K562 (cell line): Measurements from ENCODE around the gene SUCLG1. TPM values are rescaled to one million over a fixed set of nuclear protein-coding genes. Genes with fewer than 3 reads are reported as not detected.

Source experiments
- CBX2 ChIP-seq: fragments of 200-600 bp; sonication (generic); IDR thresholded peaks from one replicate; pipeline ENCODE4 v1.6.1; 2012; ENCODE audit warnings: mild to moderate bottlenecking, low read length, inconsistent platforms; ENCODE audit not compliant: insufficient read depth, poor library complexity, severe bottlenecking
- KLF16 ChIP-seq: IDR thresholded peaks from 2 replicates; pipeline ENCODE4 v1.6.1; 2016; ENCODE audit warnings: antibody characterized with exemption
- MBD1 ChIP-seq: fragments of 250-450 bp; sonication (Bioruptor Pico); IDR thresholded peaks from 2 replicates; pipeline ENCODE4 v1.8.0; 2022; ENCODE audit warnings: inconsistent platforms
- MECOM ChIP-seq: fragments of 250-450 bp; sonication (Bioruptor Pico); IDR thresholded peaks from 2 replicates; pipeline ENCODE4 v1.8.0; 2022; ENCODE audit warnings: inconsistent platforms
- MED1 ChIP-seq: sonication (generic); formaldehyde crosslinking; IDR thresholded peaks from 2 replicates; pipeline ENCODE4 v1.8.1; 2023; ENCODE audit warnings: missing genetic modification reagents, borderline replicate concordance
- NFXL1 ChIP-seq: fragments of 450-650 bp; formaldehyde crosslinking; IDR thresholded peaks from 2 replicates; pipeline ENCODE4 v1.4.0; 2021; ENCODE audit warnings: mild to moderate bottlenecking
- NR0B1 ChIP-seq: fragments of 450-650 bp; IDR thresholded peaks from one replicate; pipeline ENCODE4 v1.6.1; 2018; ENCODE audit warnings: mild to moderate bottlenecking, moderate library complexity; ENCODE audit not compliant: partially characterized antibody
- PHF20 ChIP-seq: fragments of 450-650 bp; IDR thresholded peaks from 2 replicates; pipeline ENCODE4 v1.6.1; 2018; ENCODE audit not compliant: partially characterized antibody
- POLR2AphosphoS2 ChIP-seq: IDR thresholded peaks from 2 replicates; pipeline ENCODE4 v1.6.1; 2012; ENCODE audit warnings: low read length, improper control_type of control experiment
- PREB ChIP-seq: sonication (generic); formaldehyde crosslinking; IDR thresholded peaks from 2 replicates; pipeline ENCODE4 v1.8.1; 2023; ENCODE audit warnings: mild to moderate bottlenecking, missing genetic modification reagents
- PURB ChIP-seq: sonication (generic); formaldehyde crosslinking; IDR thresholded peaks from 2 replicates; pipeline ENCODE4 v1.9.0; 2021; ENCODE audit warnings: low read depth, mild to moderate bottlenecking, missing genetic modification reagents
- SNAPC5 ChIP-seq: fragments of 250-450 bp; sonication (Bioruptor Pico); IDR thresholded peaks from 2 replicates; pipeline ENCODE4 v1.8.0; 2021; ENCODE audit warnings: moderate library complexity, mild to moderate bottlenecking, inconsistent platforms
- SOX6 ChIP-seq: fragments of 450-650 bp; IDR thresholded peaks from 2 replicates; pipeline ENCODE4 v1.6.1; 2014; ENCODE audit warnings: mild to moderate bottlenecking
- SPI1 ChIP-seq: IDR thresholded peaks from 2 replicates; pipeline ENCODE4 v1.6.1; 2011; ENCODE audit warnings: low read depth, low read length, control low read depth, borderline replicate concordance
- TAF9B ChIP-seq: fragments of 450-650 bp; IDR thresholded peaks from 2 replicates; pipeline ENCODE4 v1.6.1; 2018; ENCODE audit warnings: mild to moderate bottlenecking; ENCODE audit not compliant: partially characterized antibody
- UBTF ChIP-seq, 2 experiments: IDR thresholded peaks; 2 replicates each; pipeline ENCODE4 v1.6.1; 2012; ENCODE audit warnings: improper control_type of control experiment in 2 of 2, low read depth in 2 of 2, low read length in 2 of 2, borderline replicate concordance in 1 of 2
- ZBTB34 ChIP-seq: fragments of 250-450 bp; sonication (Bioruptor Pico); IDR thresholded peaks from 2 replicates; pipeline ENCODE4 v1.8.0; 2021; ENCODE audit warnings: mild to moderate bottlenecking, moderate library complexity
- ZFP36 ChIP-seq: fragments of 150-350 bp; IDR thresholded peaks from 2 replicates; pipeline ENCODE4 v1.6.1; 2018; ENCODE audit warnings: low read length, low read depth; ENCODE audit not compliant: partially characterized antibody
- ZNF41 ChIP-seq: fragments of 250-450 bp; sonication (Bioruptor Pico); conservative IDR thresholded peaks from 2 replicates; pipeline ENCODE4 v1.4.0; 2020; ENCODE audit warnings: mild to moderate bottlenecking
- polyA plus RNA-seq, 8 experiments: library from polyadenylated mRNA; depleted of rRNA in 4 of 8; stranded (reverse) in 5 of 8; unstranded in 3 of 8; fragments of >200 nt; fragmentation: Nextera tagmentation in 2 of 8; fragmentation: Illumina TruSeq in 1 of 8; extraction: Ambion mirVana in 2 of 8; extraction: Trizol in 1 of 8; gene quantifications; 2 replicates each; pipeline versions ENCODE4 v1.2.1 to v1.2.3, GENCODE V29; 2011 to 2014; ENCODE audit warnings: inconsistent platforms in 1 of 8, missing spikeins in 1 of 8
- total RNA-seq, 7 experiments: library from RNA; depleted of rRNA in 6 of 7; stranded (reverse); fragments of >200 nt in 6 of 7; fragmentation: Illumina TruSeq in 2 of 7; extraction: Trizol in 2 of 7; gene quantifications; 2 replicates each; pipeline versions ENCODE4 v1.2.1 to v1.2.3, GENCODE V29; 2011 to 2021; ENCODE audit warnings: low replicate concordance in 1 of 7

The SUCLG1 gene
- total and polyA plus RNA-seq, 9 of the 15 experiments (the other 6 are each of a cell fraction or from before 2014, with no cell fraction given), result 90.5 to 325 (median 115) TPM

GRCh38 chr2:84459018-84459943 is at the start of gene SUCLG1 (continued):
- TF ChIP-seq ZBTB34 (CRISPR knock-in tag) (no peak), KLF16 (no peak), SOX6 (no peak), MED1 (CRISPR knock-in tag) (no peak), PHF20 (peak; percentile 34), ZFP36 (no peak), PURB (CRISPR knock-in tag) (no peak), POLR2AphosphoS2 (no peak), ZNF41 (CRISPR knock-in tag) (peak; percentile 82), SNAPC5 (CRISPR knock-in tag) (no peak), CBX2 (no peak), PREB (CRISPR knock-in tag) (0 out of 2 replicates have a peak, but pooled peaks have one; percentile 55), NR0B1 (no peak), MECOM (CRISPR knock-in tag) (no peak), MBD1 (CRISPR knock-in tag) (no peak), NFXL1 (no peak), UBTF (IDR thresholded peaks at IDR 0.05; ENCODE audit: borderline replicate concordance in 1 of 2, low read depth in 2 of 2, low read length in 2 of 2) (0 out of 4 replicates have a peak, but pooled peaks of 1 of the 2 experiments have one; percentile 25), TAF9B (peak; percentile 73), SPI1 (no peak)
